ENCODE results near the gene C3orf33.

DNA sequence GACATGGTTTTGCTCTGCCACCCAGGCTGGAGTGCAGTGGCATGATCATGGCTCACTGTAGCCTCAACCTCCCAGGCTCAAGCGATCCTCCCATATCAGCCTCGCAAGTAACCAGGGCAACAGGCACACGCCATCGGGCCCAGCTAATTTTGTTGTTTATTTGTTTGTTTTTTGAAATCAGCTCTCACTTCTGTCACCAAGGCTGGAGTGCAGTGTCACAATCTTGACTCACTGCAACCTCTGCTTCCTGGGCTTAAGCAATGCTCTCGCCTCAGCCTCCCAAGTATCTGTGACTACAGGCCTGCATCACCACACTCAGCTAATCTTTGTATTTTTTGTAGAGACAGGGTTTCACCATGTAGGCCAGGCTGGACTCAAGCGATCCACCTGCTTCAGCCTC lies 35.0 kb downstream of the C3orf33 start:
- TF ChIP-seq, protein P1, sequence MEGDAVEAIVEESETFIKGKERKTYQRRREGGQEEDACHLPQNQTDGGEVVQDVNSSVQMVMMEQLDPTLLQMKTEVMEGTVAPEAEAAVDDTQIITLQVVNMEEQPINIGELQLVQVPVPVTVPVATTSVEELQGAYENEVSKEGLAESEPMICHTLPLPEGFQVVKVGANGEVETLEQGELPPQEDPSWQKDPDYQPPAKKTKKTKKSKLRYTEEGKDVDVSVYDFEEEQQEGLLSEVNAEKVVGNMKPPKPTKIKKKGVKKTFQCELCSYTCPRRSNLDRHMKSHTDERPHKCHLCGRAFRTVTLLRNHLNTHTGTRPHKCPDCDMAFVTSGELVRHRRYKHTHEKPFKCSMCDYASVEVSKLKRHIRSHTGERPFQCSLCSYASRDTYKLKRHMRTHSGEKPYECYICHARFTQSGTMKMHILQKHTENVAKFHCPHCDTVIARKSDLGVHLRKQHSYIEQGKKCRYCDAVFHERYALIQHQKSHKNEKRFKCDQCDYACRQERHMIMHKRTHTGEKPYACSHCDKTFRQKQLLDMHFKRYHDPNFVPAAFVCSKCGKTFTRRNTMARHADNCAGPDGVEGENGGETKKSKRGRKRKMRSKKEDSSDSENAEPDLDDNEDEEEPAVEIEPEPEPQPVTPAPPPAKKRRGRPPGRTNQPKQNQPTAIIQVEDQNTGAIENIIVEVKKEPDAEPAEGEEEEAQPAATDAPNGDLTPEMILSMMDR (IDR thresholded peaks at IDR 0.05; ENCODE audit: control extremely low read depth in 1 of 3, insufficient read depth in 1 of 3, low read depth in 1 of 3, low read length in 3 of 3): no peak
- no peak for TF ChIP-seq JUND (IDR thresholded peaks at IDR 0.05; ENCODE audit: low read length)
- no peak for TF ChIP-seq SP4 (IDR thresholded peaks at IDR 0.05; ENCODE audit: low read length)
- TF ChIP-seq POLR2A (IDR thresholded peaks at IDR 0.05; ENCODE audit: control extremely low read depth in 1 of 2, low read depth in 2 of 2, low read length in 2 of 2): no peak
- TF ChIP-seq CBX5 (IDR thresholded peaks at IDR 0.05; ENCODE audit: low read depth, low read length): no peak
- no peak for TF ChIP-seq EZH2 (IDR thresholded peaks at IDR 0.05; ENCODE audit: low read depth, low read length, severe bottlenecking)
- TF ChIP-seq, protein P2, sequence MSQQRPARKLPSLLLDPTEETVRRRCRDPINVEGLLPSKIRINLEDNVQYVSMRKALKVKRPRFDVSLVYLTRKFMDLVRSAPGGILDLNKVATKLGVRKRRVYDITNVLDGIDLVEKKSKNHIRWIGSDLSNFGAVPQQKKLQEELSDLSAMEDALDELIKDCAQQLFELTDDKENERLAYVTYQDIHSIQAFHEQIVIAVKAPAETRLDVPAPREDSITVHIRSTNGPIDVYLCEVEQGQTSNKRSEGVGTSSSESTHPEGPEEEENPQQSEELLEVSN (IDR thresholded peaks at IDR 0.05): no peak
- TF ChIP-seq, protein P3, sequence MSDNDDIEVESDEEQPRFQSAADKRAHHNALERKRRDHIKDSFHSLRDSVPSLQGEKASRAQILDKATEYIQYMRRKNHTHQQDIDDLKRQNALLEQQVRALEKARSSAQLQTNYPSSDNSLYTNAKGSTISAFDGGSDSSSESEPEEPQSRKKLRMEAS (IDR thresholded peaks at IDR 0.05): no peak

Measured in H1 (cell line).